T-helper 17 cell (primary cell): ENCODE results near the gene MRPS21. TPM values are rescaled to one million over a fixed set of nuclear protein-coding genes. Genes with fewer than 3 reads are reported as not detected.
A peak's percentile ranks its signal among the peaks of the same experiment; 100 is the strongest.

ENCODE experiments used
- ATAC-seq: fragments of 150-1000 bp; cut with Tn5 transposase; 2 replicates; pipeline ENCODE4 v1.10.0; 2021; ENCODE audit warnings: mild to moderate bottlenecking, moderate library complexity
- DNase-seq, 3 donors: peaks; one replicate each; pipeline versions ENCODE4 v3.0.0 to v3.0.0-alpha.2; 2020 to 2021
- H3K9me3 ChIP-seq: one replicate; pipeline ENCODE4 v1.7.0; 2013; ENCODE audit warnings: low read length, mild to moderate bottlenecking; ENCODE audit not compliant: control insufficient read depth, poor library complexity, severe bottlenecking
- H3K27ac Mint-ChIP-seq: one replicate; pipeline ENCODE4 v1.8.0; 2022; ENCODE audit warnings: mild to moderate bottlenecking, moderate library complexity, mixed read lengths
- H3K27me3 Mint-ChIP-seq: one replicate; pipeline ENCODE4 v1.8.0; 2022; ENCODE audit warnings: mixed read lengths
- H3K36me3 Mint-ChIP-seq: one replicate; pipeline ENCODE4 v1.8.0; 2022; ENCODE audit warnings: low read depth, mixed read lengths
- H3K4me1 Mint-ChIP-seq: one replicate; pipeline ENCODE4 v1.8.0; 2022; ENCODE audit warnings: mild to moderate bottlenecking, mixed read lengths
- H3K4me3 Mint-ChIP-seq: one replicate; pipeline ENCODE4 v1.8.0; 2022; ENCODE audit warnings: mild to moderate bottlenecking, moderate library complexity, mixed read lengths
- total RNA-seq, 4 donors: library from RNA in 2 of 4; stranded (reverse) in 2 of 4; gene quantifications; one replicate each; pipeline ENCODE4 v1.2.3 and lab custom pipeline; 2022 to 2026

MRPS21 gene
- total RNA-seq, 2 donors from 2014 or later = 48.5 to 49.2 TPM

- H3K27ac Mint-ChIP-seq = peak overlapping the region; percentile 100
Measured at GRCh38 chr1:150268340-150268704, 25.3 kb upstream of the MRPS21 start.

DNA sequence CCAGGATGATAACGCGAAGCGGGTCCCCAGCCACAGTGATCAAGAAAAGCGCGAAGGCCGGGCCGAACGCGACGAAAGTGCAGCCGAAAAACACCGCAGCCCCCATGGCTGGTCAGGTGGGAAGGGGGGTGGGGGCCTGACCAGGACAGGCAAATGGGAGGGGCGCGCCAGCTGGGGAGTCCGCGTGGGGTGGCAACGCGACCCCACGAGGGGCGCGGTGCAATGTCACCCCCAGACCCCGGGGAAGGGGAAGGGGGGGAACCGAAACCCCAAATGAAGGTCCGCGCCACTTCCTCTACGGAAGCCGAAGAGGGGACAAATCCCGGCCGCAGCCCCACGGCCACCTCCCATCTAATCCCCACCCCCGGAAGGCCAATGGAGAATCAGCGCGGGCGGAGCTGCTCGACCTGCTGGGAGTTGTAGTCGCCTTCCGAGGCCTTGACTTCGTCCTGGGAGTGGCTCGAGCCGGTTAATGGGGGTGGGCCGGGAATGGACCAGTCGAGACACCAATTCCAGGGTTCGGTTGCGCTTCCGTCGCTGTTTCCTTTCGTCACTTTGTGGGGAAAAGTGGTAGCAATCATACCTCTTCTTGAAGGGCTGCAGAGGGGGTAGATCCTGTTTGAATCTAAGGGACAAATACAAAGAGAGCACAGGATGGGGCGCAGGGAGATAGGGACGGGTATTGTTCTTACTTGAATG lies 24.8 kb upstream of the MRPS21 start, which contains the start of gene APH1A:
Gene APH1A, minus strand, starts transcription at position 312 of the 699 bp plus-strand sequence. Its CDS starts 206 bp downstream, at position 106.
- no peaks in the 10 kb centered on the region for H3K9me3 ChIP-seq
- H3K27me3 Mint-ChIP-seq = no peaks in the 10 kb centered on the region
- H3K36me3 Mint-ChIP-seq = peaks cover 2% of the 10 kb centered on the region
- H3K4me3 Mint-ChIP-seq = peak within 1 kb of the TSS; percentile 95
- peaks cover 31% of the 10 kb centered on the region for H3K4me1 Mint-ChIP-seq
- H3K27ac Mint-ChIP-seq = peak within 1 kb of the TSS; percentile 100
- peak; percentile 77 to 81 (median 78) for DNase-seq
- ATAC-seq = peak; percentile 94

More at GRCh38 chr1:150268340-150268704, 25.3 kb upstream of the MRPS21 start:
- peak; percentile 25 to 27 (median 26) for DNase-seq
- ATAC-seq = peak; percentile 72
- Mint-ChIP-seq H3K4me1 (peaks cover 31% of the 10 kb centered on the region), H3K4me3 (peak overlapping the region; percentile 95), H3K27me3 (no peaks in the 10 kb centered on the region), H3K36me3 (no peaks in the 10 kb centered on the region)
- H3K9me3 ChIP-seq = no peaks in the 10 kb centered on the region

DNA sequence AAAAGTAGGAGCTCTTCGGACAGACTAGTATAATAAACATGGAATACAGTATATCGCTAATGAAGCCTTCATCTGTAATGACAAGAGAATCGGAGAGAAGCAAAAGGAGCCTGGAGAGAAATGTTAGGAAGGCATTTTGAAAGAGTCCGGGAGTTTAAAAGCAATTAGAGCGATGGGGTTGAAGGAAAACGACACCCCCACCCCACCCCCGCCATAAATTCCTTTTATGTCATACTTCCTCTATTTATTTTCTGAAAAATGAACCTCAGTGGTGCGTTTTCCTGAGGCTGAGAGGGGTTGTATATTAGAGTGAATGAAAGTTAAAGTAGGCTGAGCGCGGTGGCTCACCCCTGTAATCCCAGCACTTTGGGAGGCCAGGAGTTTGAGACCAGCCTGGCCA lies 24.2 kb upstream of the MRPS21 start:
- peak overlapping the region; percentile 100 for H3K27ac Mint-ChIP-seq
- H3K36me3 Mint-ChIP-seq = peaks cover 2% of the 10 kb centered on the region
- H3K27me3 Mint-ChIP-seq = no peaks in the 10 kb centered on the region
- ATAC-seq (no peak), DNase-seq (no peak)
- H3K9me3 ChIP-seq = no peaks in the 10 kb centered on the region
- H3K4me3 Mint-ChIP-seq = peak overlapping the region; percentile 95
- peaks cover 31% of the 10 kb centered on the region for H3K4me1 Mint-ChIP-seq

DNA sequence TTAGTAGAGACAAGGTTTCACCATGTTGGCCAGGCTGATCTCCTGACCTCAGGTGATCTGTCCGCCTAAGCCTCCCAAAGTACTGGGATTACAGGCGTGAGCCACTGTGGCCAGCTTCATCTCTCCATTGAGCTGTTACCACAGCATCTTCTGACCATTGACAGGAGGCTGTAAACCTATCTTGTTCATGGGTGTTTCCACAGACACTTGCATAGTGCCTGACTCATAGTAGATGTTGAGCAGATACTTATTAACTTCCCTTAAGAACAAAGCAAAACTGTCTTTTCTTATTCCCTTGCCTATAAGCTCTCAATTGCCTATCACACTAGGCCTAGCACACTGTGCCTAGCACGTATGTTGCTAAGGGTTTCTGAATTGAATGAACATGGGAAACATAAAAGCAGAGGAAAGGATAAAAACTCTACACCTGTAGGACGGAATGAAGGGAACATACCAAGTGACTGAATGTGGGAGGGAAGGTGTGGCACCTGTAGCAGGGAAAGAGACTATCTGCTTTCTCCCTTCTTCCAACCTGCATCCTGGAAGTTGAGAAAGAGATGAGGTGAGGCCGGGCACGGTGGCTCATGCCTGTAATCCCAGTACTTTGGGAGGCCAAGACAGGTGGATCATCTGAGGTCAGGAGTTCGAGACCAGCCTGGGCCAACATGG lies 22.2 kb upstream of the MRPS21 start:
- Mint-ChIP-seq H3K27me3 (no peaks in the 10 kb centered on the region), H3K36me3 (peaks cover 6% of the 10 kb centered on the region), H3K4me3 (no peak overlapping the region), H3K27ac (no peak overlapping the region), H3K4me1 (peaks cover 31% of the 10 kb centered on the region)
- DNase-seq = no peak
- ATAC-seq = no peak
- no peaks in the 10 kb centered on the region for H3K9me3 ChIP-seq

GRCh38 chr1:150273311-150273710 lies 20.4 kb upstream of the MRPS21 start:
- no peak for DNase-seq
- peaks cover 14% of the 10 kb centered on the region for H3K4me1 Mint-ChIP-seq
- H3K36me3 Mint-ChIP-seq = peaks cover 10% of the 10 kb centered on the region
- no peaks in the 10 kb centered on the region for H3K9me3 ChIP-seq
- no peaks in the 10 kb centered on the region for H3K27me3 Mint-ChIP-seq
- no peak overlapping the region for H3K4me3 Mint-ChIP-seq
- ATAC-seq = no peak
- no peak overlapping the region for H3K27ac Mint-ChIP-seq

- Mint-ChIP-seq H3K4me3 (peak overlapping the region; percentile 80), H3K27ac (no peak overlapping the region), H3K36me3 (peaks cover 13% of the 10 kb centered on the region), H3K4me1 (peaks cover 22% of the 10 kb centered on the region), H3K27me3 (no peaks in the 10 kb centered on the region)
- ATAC-seq (no peak), DNase-seq (no peak)
- H3K9me3 ChIP-seq = no peaks in the 10 kb centered on the region
Measured at GRCh38 chr1:150280138-150280707, 13.4 kb upstream of the MRPS21 start.

DNA sequence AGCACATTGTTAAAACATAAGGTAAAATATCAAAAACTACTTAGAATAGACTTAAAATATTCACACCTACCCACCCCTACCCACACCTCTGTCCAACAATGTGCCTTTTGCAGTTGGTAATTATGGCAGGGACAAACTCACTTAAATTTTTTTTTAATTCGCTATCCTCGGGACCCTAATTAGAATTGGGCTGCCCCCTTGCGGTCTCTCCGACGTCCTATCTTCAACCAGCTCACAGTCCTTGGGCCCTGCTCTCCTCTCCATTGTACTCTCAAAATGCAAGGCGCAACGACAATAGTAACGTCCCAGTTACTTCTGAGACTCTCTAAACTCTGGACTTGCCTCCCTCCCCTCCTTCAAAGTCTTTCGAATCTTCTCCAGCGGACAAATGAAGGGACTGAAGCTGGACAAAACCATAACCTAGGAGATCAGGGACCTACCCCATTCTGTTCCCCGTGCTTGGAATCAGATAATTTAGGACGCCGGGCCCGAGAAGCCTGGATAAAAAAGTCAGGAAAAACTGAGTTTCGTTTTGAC lies 12.4 kb upstream of the MRPS21 start:
- peak overlapping the region; percentile 83 for H3K4me3 Mint-ChIP-seq
- H3K4me1 Mint-ChIP-seq = peaks cover 22% of the 10 kb centered on the region
- ATAC-seq = peak; percentile 39
- H3K27ac Mint-ChIP-seq = peak overlapping the region; percentile 94
- H3K27me3 Mint-ChIP-seq = no peaks in the 10 kb centered on the region
- H3K36me3 Mint-ChIP-seq = peaks cover 10% of the 10 kb centered on the region
- DNase-seq = peak; percentile 26 to 33 (median 30)
- H3K9me3 ChIP-seq = no peaks in the 10 kb centered on the region

DNA sequence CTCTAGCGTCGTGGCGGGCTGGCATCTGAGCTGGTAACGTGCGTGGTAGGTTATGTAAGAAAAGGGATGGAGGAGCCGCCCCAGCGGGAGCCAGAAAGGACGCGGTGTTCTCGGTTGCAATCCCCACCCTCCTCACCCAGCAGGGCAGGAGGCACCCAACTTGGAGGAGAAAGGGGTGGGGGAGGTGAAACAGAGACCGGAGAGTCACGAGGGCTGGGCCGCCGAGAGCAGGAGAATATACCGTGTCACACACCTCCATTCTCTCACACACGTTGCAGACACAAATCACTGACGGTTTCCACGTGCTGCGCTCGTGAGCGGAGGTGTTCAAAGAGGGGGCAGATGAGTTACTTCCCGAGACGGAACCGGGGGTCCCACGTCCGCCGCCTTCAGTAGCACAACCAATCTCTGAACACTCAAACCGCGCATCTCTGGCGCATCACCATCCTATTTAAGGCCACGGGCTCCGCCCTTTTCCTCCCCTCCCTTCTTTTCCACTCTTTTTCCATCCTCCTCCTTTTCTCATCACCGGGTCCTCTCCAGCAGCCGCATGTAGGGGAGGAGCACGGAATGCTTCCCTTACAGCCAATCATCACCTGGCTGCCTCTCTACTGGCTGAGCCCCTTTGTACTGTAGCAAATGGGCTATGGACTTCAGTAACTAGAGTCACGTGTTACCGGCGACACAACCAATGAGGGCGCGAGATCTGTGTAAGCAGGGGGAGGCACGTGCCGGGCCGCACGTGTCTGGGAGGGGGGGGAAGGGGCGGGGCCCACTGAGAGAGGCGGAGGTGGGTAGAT lies 11.7 kb upstream of the MRPS21 start, which contains the start of gene CIART:
Gene CIART, plus strand, starts transcription at position 797 of the 800 bp plus-strand sequence. CDS start 714 bp downstream, outside the sequence.
- H3K9me3 ChIP-seq = no peaks in the 10 kb centered on the region
- peaks cover 22% of the 10 kb centered on the region for H3K4me1 Mint-ChIP-seq
- H3K4me3 Mint-ChIP-seq = peak within 1 kb of the TSS; percentile 83
- peak within 1 kb of the TSS; percentile 94 for H3K27ac Mint-ChIP-seq
- peaks cover 7% of the 10 kb centered on the region for H3K36me3 Mint-ChIP-seq
- no peaks in the 10 kb centered on the region for H3K27me3 Mint-ChIP-seq
- DNase-seq = peak; percentile 67 to 73 (median 71)
- peak; percentile 93 for ATAC-seq

- no peaks in the 10 kb centered on the region for H3K9me3 ChIP-seq
- no peaks in the 10 kb centered on the region for H3K27me3 Mint-ChIP-seq
- H3K4me3 Mint-ChIP-seq = peak overlapping the region; percentile 83
- H3K27ac Mint-ChIP-seq = peak overlapping the region; percentile 94
- H3K36me3 Mint-ChIP-seq = peaks cover 6% of the 10 kb centered on the region
- ATAC-seq (no peak), DNase-seq (no peak)
- peaks cover 22% of the 10 kb centered on the region for H3K4me1 Mint-ChIP-seq
Measured at GRCh38 chr1:150282558-150282958, 11.1 kb upstream of the MRPS21 start.

- Mint-ChIP-seq H3K27ac (peak overlapping the region; percentile 94), H3K27me3 (no peaks in the 10 kb centered on the region), H3K4me3 (peak overlapping the region; percentile 54), H3K4me1 (peaks cover 22% of the 10 kb centered on the region), H3K36me3 (peaks cover 5% of the 10 kb centered on the region)
- no peak for ATAC-seq
- H3K9me3 ChIP-seq = no peaks in the 10 kb centered on the region
- DNase-seq = no peak
Measured at GRCh38 chr1:150283260-150283659, 10.4 kb upstream of the MRPS21 start.

GRCh38 chr1:150288382-150288781 lies 5.3 kb upstream of the MRPS21 start:
- H3K27ac Mint-ChIP-seq = peak overlapping the region; percentile 41
- DNase-seq (no peak), ATAC-seq (no peak)
- H3K27me3 Mint-ChIP-seq = no peaks in the 10 kb centered on the region
- no peak overlapping the region for H3K4me3 Mint-ChIP-seq
- H3K36me3 Mint-ChIP-seq = no peaks in the 10 kb centered on the region
- peaks cover 13% of the 10 kb centered on the region for H3K4me1 Mint-ChIP-seq
- H3K9me3 ChIP-seq = no peaks in the 10 kb centered on the region

DNA sequence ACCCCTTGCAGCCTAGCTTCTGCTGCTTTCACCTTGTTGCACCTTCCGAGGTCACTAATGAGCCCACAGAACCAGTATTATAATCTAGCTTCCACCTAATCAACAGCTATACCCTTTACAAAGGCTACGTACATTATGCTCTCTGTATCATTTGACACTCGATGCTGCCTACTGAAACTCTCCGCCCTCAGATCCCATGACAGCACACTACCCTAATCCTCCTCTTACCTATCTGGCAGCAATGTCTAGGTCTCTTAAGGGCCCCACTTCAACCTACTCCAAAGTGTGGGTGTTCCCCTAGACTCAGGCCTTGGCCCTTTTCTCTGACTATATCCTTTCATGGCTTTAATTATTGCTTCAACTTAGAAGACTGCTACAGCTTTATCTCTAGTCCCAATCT lies 4.8 kb upstream of the MRPS21 start:
- H3K36me3 Mint-ChIP-seq = no peaks in the 10 kb centered on the region
- peak overlapping the region; percentile 41 for H3K27ac Mint-ChIP-seq
- H3K4me3 Mint-ChIP-seq = no peak overlapping the region
- H3K27me3 Mint-ChIP-seq = no peaks in the 10 kb centered on the region
- ATAC-seq (no peak), DNase-seq (no peak)
- peaks cover 16% of the 10 kb centered on the region for H3K4me1 Mint-ChIP-seq
- H3K9me3 ChIP-seq = no peaks in the 10 kb centered on the region
